OCI-LY7 (cell line): ENCODE results near the gene ALDH3A1.

Experiments
- CTCF ChIP-seq: fragments of 200-600 bp; sonication (generic); conservative IDR thresholded peaks from 2 replicates; pipeline ENCODE4 v1.5.1; 2014; ENCODE audit warnings: mild to moderate bottlenecking, antibody characterized with exemption, low read length, moderate library complexity, mixed read lengths
- EZH2phosphoT487 ChIP-seq: fragments of 200-600 bp; sonication (generic); IDR thresholded peaks from 2 replicates; pipeline ENCODE4 v1.6.1; 2018; ENCODE audit warnings: low read depth, borderline replicate concordance, mild to moderate bottlenecking, mixed run types, antibody characterized with exemption, low read length, moderate library complexity, mixed read lengths

DNA sequence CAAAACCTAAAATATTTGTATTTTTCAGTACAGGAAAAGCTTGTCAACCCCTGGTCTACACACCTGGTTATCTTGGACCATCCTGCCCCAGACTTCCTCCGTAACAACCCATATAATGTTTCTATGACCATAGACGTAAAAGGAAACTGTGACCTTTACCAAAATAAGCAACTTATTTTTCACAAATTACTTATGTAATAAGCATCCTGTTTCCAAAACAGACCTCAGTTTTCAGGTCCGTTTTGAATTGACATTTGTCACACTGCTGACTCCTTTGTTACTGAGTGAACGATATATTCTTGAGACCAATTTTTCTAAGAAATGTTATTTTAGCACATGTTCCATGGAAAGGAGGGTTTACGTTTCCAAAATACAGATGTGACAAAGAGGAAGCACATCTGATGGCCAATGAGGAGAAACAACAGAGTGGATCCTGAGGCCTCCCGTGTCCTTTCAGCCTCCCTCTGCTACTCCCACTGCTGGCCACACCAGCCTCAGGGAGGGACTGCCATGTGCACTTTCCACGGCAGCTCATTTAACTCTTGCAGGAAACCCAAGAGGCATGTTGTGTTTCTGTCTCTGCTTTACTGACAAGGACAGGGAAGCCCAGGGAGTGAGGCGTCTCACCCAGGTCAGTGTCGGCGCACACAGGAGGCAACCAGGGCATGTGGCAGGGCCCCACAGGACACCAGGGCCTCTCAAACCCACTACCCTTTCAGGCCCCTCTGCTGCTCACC lies 20.1 kb upstream of the ALDH3A1 start:
- TF ChIP-seq CTCF (no peak), EZH2phosphoT487 (no peak)
